ENCODE results near the gene TNNI2.

Gene TNNI2

DNA sequence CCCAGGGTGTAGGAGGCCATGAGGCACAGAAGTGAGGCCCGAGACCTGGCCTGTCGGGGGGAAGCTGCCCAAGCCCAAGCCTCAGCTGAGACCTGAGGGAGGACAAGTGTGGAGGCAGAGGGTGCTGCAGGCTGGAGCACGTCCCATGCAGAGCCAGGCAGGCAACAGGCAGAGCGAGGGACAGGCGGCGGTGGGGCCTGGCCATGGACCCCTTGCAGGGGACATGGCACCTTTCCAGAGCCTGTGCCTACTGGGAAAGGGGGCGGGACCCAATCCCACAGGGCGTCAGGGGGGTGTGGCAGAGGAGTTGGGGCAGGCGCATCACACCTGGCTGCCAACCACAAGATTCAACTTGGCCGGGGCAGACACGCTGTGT, 4.3 kb downstream of the TNNI2 start:
- DNase-seq (ENCODE audit: extremely low read depth, low read depth) = no peak
- no peak overlapping the region for H3K4me3 ChIP-seq (replicated peaks; ENCODE audit: low read depth, low read length)
- TF ChIP-seq, protein P1, sequence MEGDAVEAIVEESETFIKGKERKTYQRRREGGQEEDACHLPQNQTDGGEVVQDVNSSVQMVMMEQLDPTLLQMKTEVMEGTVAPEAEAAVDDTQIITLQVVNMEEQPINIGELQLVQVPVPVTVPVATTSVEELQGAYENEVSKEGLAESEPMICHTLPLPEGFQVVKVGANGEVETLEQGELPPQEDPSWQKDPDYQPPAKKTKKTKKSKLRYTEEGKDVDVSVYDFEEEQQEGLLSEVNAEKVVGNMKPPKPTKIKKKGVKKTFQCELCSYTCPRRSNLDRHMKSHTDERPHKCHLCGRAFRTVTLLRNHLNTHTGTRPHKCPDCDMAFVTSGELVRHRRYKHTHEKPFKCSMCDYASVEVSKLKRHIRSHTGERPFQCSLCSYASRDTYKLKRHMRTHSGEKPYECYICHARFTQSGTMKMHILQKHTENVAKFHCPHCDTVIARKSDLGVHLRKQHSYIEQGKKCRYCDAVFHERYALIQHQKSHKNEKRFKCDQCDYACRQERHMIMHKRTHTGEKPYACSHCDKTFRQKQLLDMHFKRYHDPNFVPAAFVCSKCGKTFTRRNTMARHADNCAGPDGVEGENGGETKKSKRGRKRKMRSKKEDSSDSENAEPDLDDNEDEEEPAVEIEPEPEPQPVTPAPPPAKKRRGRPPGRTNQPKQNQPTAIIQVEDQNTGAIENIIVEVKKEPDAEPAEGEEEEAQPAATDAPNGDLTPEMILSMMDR (IDR thresholded peaks at IDR 0.05; ENCODE audit: low read depth, low read length, missing control alignments) = no peak

- TF ChIP-seq, protein P1 (IDR thresholded peaks at IDR 0.05; ENCODE audit: low read depth, low read length, missing control alignments) = no peak
- no peak for DNase-seq (ENCODE audit: extremely low read depth, low read depth)
- no peak overlapping the region for H3K4me3 ChIP-seq (replicated peaks; ENCODE audit: low read depth, low read length)
Observed at GRCh38 chr11:1843796-1844195, 5.0 kb downstream of the TNNI2 start.

DNA sequence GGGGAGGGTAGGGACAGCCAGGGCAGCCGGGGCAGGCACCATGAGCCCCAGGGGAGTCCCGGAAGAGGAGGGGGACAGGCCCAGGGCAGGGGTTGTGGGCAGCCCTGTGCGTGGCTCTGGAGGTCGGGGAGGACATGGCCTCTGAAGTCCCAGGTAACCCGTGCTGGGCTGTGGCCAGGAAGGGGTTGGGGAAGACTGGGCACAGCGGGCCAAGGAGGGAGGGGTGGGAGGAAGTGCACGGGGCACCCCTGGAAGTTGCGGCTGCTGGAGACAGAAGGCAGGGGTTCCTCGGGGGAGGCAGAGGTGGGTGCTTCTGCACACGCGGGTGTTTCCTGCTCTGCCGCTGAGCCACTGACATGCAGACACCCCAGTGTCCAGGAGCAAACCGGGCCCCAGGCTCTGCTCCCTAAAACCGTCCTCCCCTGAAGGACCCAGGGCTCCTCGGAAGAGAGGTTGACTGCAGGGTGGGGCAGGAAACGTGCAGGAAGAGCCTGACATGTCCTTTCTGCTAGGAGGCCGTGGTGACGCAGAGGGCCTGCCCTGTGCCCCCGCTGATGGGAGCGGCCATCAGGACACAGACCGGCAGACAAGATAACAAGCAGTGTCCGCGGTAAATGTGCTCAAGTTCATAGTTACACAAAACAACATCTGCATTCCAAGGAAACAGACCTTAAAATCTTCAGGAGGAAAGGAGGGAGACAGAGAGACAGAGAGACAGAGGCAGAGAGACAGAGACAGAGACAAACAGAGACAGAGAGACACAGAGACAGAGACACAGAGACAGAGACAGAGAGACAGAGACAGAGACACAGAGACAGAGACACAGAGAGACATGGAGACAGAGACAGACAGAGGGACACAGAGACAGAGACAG, 5.7 kb downstream of the TNNI2 start:
- TF ChIP-seq, protein P1 (IDR thresholded peaks at IDR 0.05; ENCODE audit: low read depth, low read length, missing control alignments) = no peak
- H3K4me3 ChIP-seq (replicated peaks; ENCODE audit: low read depth, low read length) = no peak overlapping the region
- DNase-seq (ENCODE audit: extremely low read depth, low read depth) = no peak

DNA sequence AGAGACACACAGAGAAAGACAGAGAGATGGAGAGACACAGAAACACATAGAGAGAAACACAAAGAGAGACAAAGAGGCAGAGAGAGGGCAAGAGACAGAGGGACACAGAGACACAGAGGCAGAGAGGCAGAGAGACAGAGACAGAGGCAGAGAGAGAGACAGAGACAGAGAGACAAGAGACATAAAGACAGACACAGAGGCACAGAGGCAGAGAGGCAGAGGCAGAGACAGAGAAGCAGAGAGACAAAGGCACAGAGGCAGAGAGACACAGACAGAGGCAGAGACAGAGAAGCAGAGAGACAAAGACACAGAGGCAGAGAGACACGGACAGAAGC, 6.3 kb downstream of the TNNI2 start:
- TF ChIP-seq, protein P1 (IDR thresholded peaks at IDR 0.05; ENCODE audit: low read depth, low read length, missing control alignments) = no peak
- DNase-seq (ENCODE audit: extremely low read depth, low read depth) = no peak
- H3K4me3 ChIP-seq (replicated peaks; ENCODE audit: low read depth, low read length) = no peak overlapping the region

DNA sequence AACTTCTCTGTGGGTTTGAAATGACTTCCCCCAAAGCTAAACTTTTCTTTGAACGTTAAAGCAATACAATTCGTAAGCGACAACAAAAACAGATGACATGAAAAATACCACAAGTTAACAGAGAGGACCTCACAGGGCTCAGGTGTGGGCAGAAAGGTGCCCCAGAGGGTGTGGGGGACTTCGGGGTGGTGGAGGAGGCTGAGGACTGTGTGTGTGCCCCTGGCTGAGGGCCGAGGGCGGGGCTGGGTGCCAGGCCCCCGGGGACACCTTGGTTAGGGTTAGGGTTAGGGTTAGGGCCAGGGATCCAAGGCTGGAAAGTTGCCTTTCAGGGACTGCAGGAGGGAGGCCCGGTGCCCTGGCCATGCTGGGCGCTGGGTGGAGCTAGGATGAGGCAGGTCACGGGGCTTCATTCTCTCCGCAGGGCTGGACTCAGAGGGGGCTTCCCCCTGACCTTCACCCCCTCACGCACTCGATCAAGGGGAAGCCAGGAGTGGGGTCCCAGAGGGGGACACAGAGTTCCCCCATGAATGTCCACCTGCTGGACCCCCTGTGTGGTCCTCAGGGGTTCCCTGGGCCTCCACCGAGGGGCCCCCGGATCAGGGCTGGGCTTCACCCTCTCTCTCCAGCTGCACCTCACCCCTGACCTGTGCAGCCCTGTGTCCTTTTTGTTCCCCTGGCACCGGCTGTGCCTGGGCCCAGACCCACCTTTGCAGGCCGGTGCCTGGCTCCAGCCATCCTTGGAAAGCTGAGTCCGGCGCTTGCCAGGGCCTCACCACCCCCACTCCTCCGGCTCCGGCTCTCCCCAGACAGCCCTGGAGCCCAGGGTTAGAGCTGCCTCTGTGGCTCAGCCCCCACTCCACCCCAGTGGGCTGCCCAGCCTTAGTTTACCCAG, 7.0 kb downstream of the TNNI2 start:
- no peak for DNase-seq (ENCODE audit: extremely low read depth, low read depth)
- no peak overlapping the region for H3K4me3 ChIP-seq (replicated peaks; ENCODE audit: low read depth, low read length)
- TF ChIP-seq, protein P1 (IDR thresholded peaks at IDR 0.05; ENCODE audit: low read depth, low read length, missing control alignments) = no peak

GRCh38 chr11:1846453-1846932, 7.7 kb downstream of the TNNI2 start:
- TF ChIP-seq, protein P1 (IDR thresholded peaks at IDR 0.05; ENCODE audit: low read depth, low read length, missing control alignments) = no peak
- DNase-seq (ENCODE audit: extremely low read depth, low read depth) = no peak
- H3K4me3 ChIP-seq (replicated peaks; ENCODE audit: low read depth, low read length) = no peak overlapping the region
